Measurements from ENCODE around the gene NDUFS6.

- no peak for TF ChIP-seq POLR2AphosphoS5 (IDR thresholded peaks at IDR 0.05; ENCODE audit: low read depth, low read length)
- no peak for TF ChIP-seq TAF1 (IDR thresholded peaks at IDR 0.05; ENCODE audit: borderline replicate concordance, low read depth, low read length)
Observed at GRCh38 chr5:1805736-1806135, 4.5 kb downstream of the NDUFS6 start.
